Mononuclear cell (primary cell): Measurements from ENCODE around the gene TCAP. TPM values are rescaled to one million over a fixed set of nuclear protein-coding genes. Genes with fewer than 3 reads are reported as not detected.
"Not testable (repeated sequence)": the region's sequence is repeated elsewhere in the genome, so short reads cannot be mapped to it uniquely, and the experiment has no call there.

Source experiments
- H3K27me3 ChIP-seq: 2 replicates; pipeline ENCODE4 v1.6.0; 2011; ENCODE audit warnings: low read length, control low read depth; ENCODE audit not compliant: insufficient read depth
- H3K4me1 ChIP-seq: 2 replicates; pipeline ENCODE4 v1.5.1; 2011; ENCODE audit warnings: mild to moderate bottlenecking, low read length, control low read depth; ENCODE audit not compliant: insufficient read depth
- H3K4me3 ChIP-seq: 2 replicates; pipeline ENCODE4 v1.5.1; 2011; ENCODE audit warnings: mild to moderate bottlenecking, low read length, moderate library complexity
- H3K9me3 ChIP-seq: 2 replicates; pipeline ENCODE4 v1.5.1; 2011; ENCODE audit warnings: low read depth, mild to moderate bottlenecking, control low read depth, low read length
- total RNA-seq: library from RNA; depleted of rRNA; stranded (reverse); fragments of >200 nt; gene quantifications from one replicate; pipeline ENCODE4 v1.2.3, GENCODE V29; 2012

Gene TCAP
- total RNA-seq, 1 donor: 1.0 TPM

- H3K4me3 ChIP-seq: no peak overlapping the region
- peaks cover 23% of the 10 kb centered on the region for H3K4me1 ChIP-seq
- H3K27me3 ChIP-seq: peaks cover 17% of the 10 kb centered on the region
Measured at GRCh38 chr17:39704821-39705551, 39.8 kb downstream of the TCAP start.

GRCh38 chr17:39705786-39706348 lies 40.7 kb downstream of the TCAP start:
- H3K4me3 ChIP-seq: no peak overlapping the region
- no peaks in the 10 kb centered on the region for H3K9me3 ChIP-seq
- peaks cover 10% of the 10 kb centered on the region for H3K27me3 ChIP-seq
- H3K4me1 ChIP-seq: peaks cover 23% of the 10 kb centered on the region

More at GRCh38 chr17:39704821-39705551, 39.8 kb downstream of the TCAP start:
- H3K9me3 ChIP-seq: no peaks in the 10 kb centered on the region

- Histone ChIP-seq H3K4me1 (peaks cover 23% of the 10 kb centered on the region), H3K4me3 (no peak overlapping the region)
Measured at GRCh38 chr17:39706383-39706782, 41.2 kb downstream of the TCAP start.

GRCh38 chr17:39706921-39707337 lies 41.8 kb downstream of the TCAP start:
- Histone ChIP-seq H3K4me1 (peaks cover 23% of the 10 kb centered on the region), H3K4me3 (no peak overlapping the region), H3K27me3 (no peaks in the 10 kb centered on the region), H3K9me3 (no peaks in the 10 kb centered on the region)

More at GRCh38 chr17:39706383-39706782, 41.2 kb downstream of the TCAP start:
- Histone ChIP-seq H3K27me3 (peaks cover 5% of the 10 kb centered on the region), H3K9me3 (no peaks in the 10 kb centered on the region)

- H3K4me3 ChIP-seq: no peak overlapping the region
- H3K4me1 ChIP-seq: peaks cover 23% of the 10 kb centered on the region
Measured at GRCh38 chr17:39709319-39709997, 44.3 kb downstream of the TCAP start.

GRCh38 chr17:39709998-39710964 lies 45.1 kb downstream of the TCAP start:
- H3K4me3 ChIP-seq: no peak overlapping the region
- no peaks in the 10 kb centered on the region for H3K27me3 ChIP-seq
- no peaks in the 10 kb centered on the region for H3K9me3 ChIP-seq
- H3K4me1 ChIP-seq: peaks cover 23% of the 10 kb centered on the region

More at GRCh38 chr17:39709319-39709997, 44.3 kb downstream of the TCAP start:
- H3K27me3 ChIP-seq: no peaks in the 10 kb centered on the region
- H3K9me3 ChIP-seq: no peaks in the 10 kb centered on the region

GRCh38 chr17:39711071-39711470 lies 45.9 kb downstream of the TCAP start:
- not testable (repeated sequence) for H3K9me3 ChIP-seq, H3K4me3 ChIP-seq, H3K27me3 ChIP-seq
- H3K4me1 ChIP-seq: peaks cover 23% of the 10 kb centered on the region

- Histone ChIP-seq H3K4me1 (peaks cover 16% of the 10 kb centered on the region), H3K27me3 (no peaks in the 10 kb centered on the region), H3K4me3 (no peak overlapping the region)
Measured at GRCh38 chr17:39711851-39712250, 46.7 kb downstream of the TCAP start.

GRCh38 chr17:39714234-39714633 lies 49.1 kb downstream of the TCAP start:
- no peaks in the 10 kb centered on the region for H3K27me3 ChIP-seq
- no peak overlapping the region for H3K4me3 ChIP-seq
- no peaks in the 10 kb centered on the region for H3K4me1 ChIP-seq
- no peaks in the 10 kb centered on the region for H3K9me3 ChIP-seq

More at GRCh38 chr17:39711851-39712250, 46.7 kb downstream of the TCAP start:
- no peaks in the 10 kb centered on the region for H3K9me3 ChIP-seq

- H3K4me1 ChIP-seq: no peaks in the 10 kb centered on the region
- H3K9me3 ChIP-seq: no peaks in the 10 kb centered on the region
- H3K27me3 ChIP-seq: no peaks in the 10 kb centered on the region
- H3K4me3 ChIP-seq: no peak overlapping the region
Measured at GRCh38 chr17:39715375-39716072, 50.4 kb downstream of the TCAP start.

Other genes with a start within 250 kb of the TCAP start
- gene MED1, start 214.1 kb upstream of the TCAP start, total RNA-seq: 23.9 TPM
- 91.3 TPM for gene CDK12, start 203.9 kb upstream of the TCAP start, total RNA-seq
- under 0.01 TPM for gene NEUROD2, start 57.4 kb upstream of the TCAP start, total RNA-seq
- gene PPP1R1B, start 38.4 kb upstream of the TCAP start, total RNA-seq: not detected
- gene STARD3, start 28.2 kb upstream of the TCAP start, total RNA-seq: 31.8 TPM
- not detected for gene PNMT, start 3.1 kb downstream of the TCAP start, total RNA-seq
- gene PGAP3, start 22.7 kb downstream of the TCAP start, total RNA-seq: 6.4 TPM
- gene ERBB2, start 34.7 kb downstream of the TCAP start, total RNA-seq: 10.2 TPM
- 21.6 TPM for gene MIEN1, start 65.2 kb downstream of the TCAP start, total RNA-seq
- gene GRB7, start 72.6 kb downstream of the TCAP start, total RNA-seq: not detected
- gene IKZF3, start 199.0 kb downstream of the TCAP start, total RNA-seq: 47.5 TPM
- gene ZPBP2, start 202.9 kb downstream of the TCAP start, total RNA-seq: not detected